Naive thymus-derived CD8-positive, alpha-beta T cell (primary cell): Measurements from ENCODE around the gene MOBP. TPM values are rescaled to one million over a fixed set of nuclear protein-coding genes. Genes with fewer than 3 reads are reported as not detected.

Experiments used
- ATAC-seq, 2 donors: fragments of 150-1000 bp; cut with Tn5 transposase in 1 of 2; sonication (Bioruptor Pico), chemical (Tn5 transposase) in 1 of 2; 1 replicate in 1 of 2; 2 replicates in 1 of 2; pipeline ENCODE4 v1.10.0; 2021; ENCODE audit warnings: mild to moderate bottlenecking in 2 of 2, moderate library complexity in 2 of 2
- POLR2A ChIA-PET: fragments of 350-600 bp; sonication (Branson Sonifier 250); formaldehyde crosslinking; loops from one replicate; lab custom pipeline; 2021; ENCODE audit warnings: antibody characterized with exemption; lab: Charles Lee
- DNase-seq, 10 donors: peaks; one replicate each; pipeline versions ENCODE4 v3.0.0 to v3.0.0-alpha.2; 2020 to 2022
- H3K27ac Mint-ChIP-seq, 10 donors: one replicate each; pipeline ENCODE4 v1.8.0; 2020 to 2022; ENCODE audit warnings: mild to moderate bottlenecking in 10 of 10, mixed read lengths in 10 of 10, moderate library complexity in 4 of 10, inconsistent platforms in 1 of 10
- H3K27me3 Mint-ChIP-seq, 5 donors: one replicate each; pipeline ENCODE4 v1.8.0; 2021 to 2022; ENCODE audit warnings: mixed read lengths in 5 of 5
- H3K36me3 Mint-ChIP-seq, 3 donors: one replicate each; pipeline ENCODE4 v1.8.0; 2020 to 2022; ENCODE audit warnings: mixed read lengths in 3 of 3, mild to moderate bottlenecking in 2 of 3, inconsistent platforms in 1 of 3
- H3K4me1 Mint-ChIP-seq, 4 donors: one replicate each; pipeline ENCODE4 v1.8.0; 2021 to 2022; ENCODE audit warnings: mixed read lengths in 4 of 4
- H3K4me3 Mint-ChIP-seq, 10 donors: one replicate each; pipeline ENCODE4 v1.8.0; 2020 to 2022; ENCODE audit warnings: mild to moderate bottlenecking in 10 of 10, mixed read lengths in 10 of 10, moderate library complexity in 6 of 10, inconsistent platforms in 1 of 10
- H3K9me3 Mint-ChIP-seq, 9 donors: one replicate each; pipeline ENCODE4 v1.8.0; 2020 to 2022; ENCODE audit warnings: mixed read lengths in 9 of 9, mild to moderate bottlenecking in 3 of 9, inconsistent platforms in 1 of 9, moderate library complexity in 1 of 9
- polyA plus RNA-seq, 3 donors: library from polyadenylated mRNA; unstranded; fragments of 300-500 nt; fragmentation: Illumina TruSeq; gene quantifications; one replicate each; pipeline ENCODE4 v1.2.3, GENCODE V29; 2021
- total RNA-seq, 8 experiments: library from RNA in 2 of 8; stranded (reverse) in 2 of 8; gene quantifications; one replicate each; pipeline ENCODE4 v1.2.3 and lab custom pipeline; 2021 to 2026

The MOBP gene
- total and polyA plus RNA-seq, 5 experiments from 2014 or later: not detected

DNA sequence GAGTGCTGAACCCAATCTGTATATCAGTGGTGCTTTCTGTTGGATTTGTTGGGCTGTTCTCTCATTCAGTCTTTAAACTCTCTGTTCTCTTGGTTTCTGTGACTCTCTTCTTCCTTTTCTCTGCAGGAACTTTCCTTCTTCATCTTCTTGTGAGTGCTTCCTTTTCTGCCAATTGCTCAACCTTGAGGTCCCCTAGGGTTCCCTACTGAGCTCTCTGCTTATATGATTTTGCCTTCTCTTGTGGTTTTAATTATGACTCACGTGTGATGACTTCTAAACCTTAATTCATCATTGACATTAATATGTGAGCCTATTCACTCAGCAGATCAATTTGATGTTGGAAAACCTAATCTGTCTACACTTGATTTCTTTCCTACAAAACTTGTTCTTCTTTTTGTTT, 39.4 kb downstream of the MOBP start:
- ATAC-seq (no peak), DNase-seq (no peak)
- Mint-ChIP-seq H3K36me3 (peaks cover 0 to 7% (median 0%) of the 10 kb centered on the region in 3 donors), H3K4me3 (no peak overlapping the region), H3K9me3 (no peaks in the 10 kb centered on the region), H3K4me1 (peaks cover 0 to 6% (median 2%) of the 10 kb centered on the region in 4 donors), H3K27me3 (peaks cover 8 to 19% (median 16%) of the 10 kb centered on the region in 5 donors), H3K27ac (no peak overlapping the region)
- POLR2A ChIA-PET: no interaction called here

DNA sequence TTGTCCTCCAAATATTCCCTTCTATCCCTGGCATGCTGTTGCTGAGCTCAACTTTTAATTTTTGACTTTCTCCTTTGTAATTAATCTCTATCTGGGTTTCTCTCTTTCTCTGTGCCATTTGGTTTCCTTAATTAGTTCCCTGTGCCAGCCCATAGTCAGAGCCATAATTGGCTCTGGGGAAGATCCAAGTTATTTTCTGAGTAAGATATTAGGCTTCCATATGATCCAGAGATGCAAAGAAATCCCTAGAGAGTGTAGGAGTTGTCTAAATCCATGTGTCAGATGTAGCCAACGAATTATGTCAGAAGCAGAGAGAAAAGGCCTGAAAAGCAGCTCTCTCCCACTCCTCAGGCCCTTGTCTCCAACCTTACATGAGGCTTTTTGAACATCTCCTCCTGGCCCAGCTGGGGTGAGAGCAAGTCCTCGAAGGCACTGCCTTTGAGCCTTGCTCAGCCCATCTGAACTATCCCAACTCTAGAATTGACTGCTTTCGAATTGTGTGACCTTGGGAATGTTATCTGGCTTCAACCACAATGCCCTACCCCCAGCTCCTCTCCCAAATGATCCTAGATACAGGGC, 46.4 kb downstream of the MOBP start:
- Mint-ChIP-seq H3K27me3 (peaks cover 0 to 11% (median 6%) of the 10 kb centered on the region in 5 donors), H3K36me3 (no peaks in the 10 kb centered on the region), H3K4me1 (no peaks in the 10 kb centered on the region), H3K9me3 (no peaks in the 10 kb centered on the region), H3K27ac (no peak overlapping the region), H3K4me3 (no peak overlapping the region)
- DNase-seq (no peak), ATAC-seq (no peak)
- POLR2A ChIA-PET: no interaction called here

- DNase-seq (no peak), ATAC-seq (no peak)
- Mint-ChIP-seq H3K27me3 (peaks cover 8 to 16% (median 15%) of the 10 kb centered on the region in 5 donors), H3K4me3 (no peak overlapping the region), H3K36me3 (no peaks in the 10 kb centered on the region), H3K4me1 (peaks cover 0 to 2% (median under 1%) of the 10 kb centered on the region in 4 donors), H3K9me3 (no peaks in the 10 kb centered on the region), H3K27ac (no peak overlapping the region)
- POLR2A ChIA-PET: no interaction called here
These were observed 48.4 kb downstream of the MOBP start for GRCh38 chr3:39515681-39516441.

DNA sequence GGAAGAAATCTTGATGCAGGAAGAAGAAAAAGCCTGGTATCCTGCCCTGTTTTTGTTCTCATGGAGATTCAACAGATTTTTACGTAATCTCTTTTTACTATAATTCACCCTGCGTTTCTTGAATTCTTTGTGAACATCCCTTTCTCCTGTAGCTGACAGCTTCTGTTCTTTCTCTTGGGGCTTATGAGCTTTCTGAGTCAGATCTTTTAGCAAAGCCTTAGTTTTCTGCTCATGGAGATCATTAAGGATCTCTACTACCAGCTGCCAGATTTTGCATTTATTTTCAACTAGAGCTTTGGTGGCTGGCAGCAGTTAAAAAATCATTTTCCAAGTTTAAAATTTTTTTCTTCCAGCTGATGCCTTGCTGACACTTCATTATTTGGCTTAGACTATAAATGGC, 51.6 kb downstream of the MOBP start:
- H3K27me3 Mint-ChIP-seq: peaks cover 10 to 23% (median 15%) of the 10 kb centered on the region in 5 donors
- H3K36me3 Mint-ChIP-seq: peaks cover 0 to 2% (median 2%) of the 10 kb centered on the region in 3 donors
- peaks cover 0 to 2% (median under 1%) of the 10 kb centered on the region in 4 donors for H3K4me1 Mint-ChIP-seq
- H3K9me3 Mint-ChIP-seq: peaks cover 0 to 7% (median under 1%) of the 10 kb centered on the region in 9 donors
- DNase-seq (no peak), ATAC-seq (no peak)
- POLR2A ChIA-PET: no interaction called here
- H3K4me3 Mint-ChIP-seq: no peak overlapping the region
- no peak overlapping the region for H3K27ac Mint-ChIP-seq

- no peak overlapping the region for H3K27ac Mint-ChIP-seq
- peaks cover 0 to 13% (median 6%) of the 10 kb centered on the region in 9 donors for H3K9me3 Mint-ChIP-seq
- peaks cover 10 to 23% (median 15%) of the 10 kb centered on the region in 5 donors for H3K27me3 Mint-ChIP-seq
- ATAC-seq (no peak), DNase-seq (no peak)
- peaks cover 0 to 2% (median under 1%) of the 10 kb centered on the region in 4 donors for H3K4me1 Mint-ChIP-seq
- H3K36me3 Mint-ChIP-seq: peaks cover 0 to 7% (median 4%) of the 10 kb centered on the region in 3 donors
- H3K4me3 Mint-ChIP-seq: no peak overlapping the region
- POLR2A ChIA-PET: no interaction called here
These were observed 52.2 kb downstream of the MOBP start for GRCh38 chr3:39519554-39520288.

DNA sequence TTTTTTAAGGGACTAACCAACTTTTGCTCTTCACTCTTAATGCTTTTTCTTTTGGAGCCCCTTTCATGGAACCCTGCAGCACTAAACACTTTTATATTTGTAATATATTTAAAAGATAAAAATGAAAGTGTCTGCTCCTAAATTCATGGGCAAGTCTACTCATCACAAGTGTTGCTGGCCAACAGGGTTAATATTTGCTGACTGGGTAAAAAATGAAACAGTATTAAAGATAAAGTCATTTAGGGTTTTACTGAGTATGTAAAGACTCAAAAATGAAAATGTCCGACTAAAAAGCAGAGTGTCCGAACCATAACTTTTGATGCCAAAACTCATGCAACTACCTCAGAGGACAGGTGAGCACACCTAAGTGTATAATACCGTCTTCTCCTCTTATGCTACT, 54.0 kb downstream of the MOBP start:
- Mint-ChIP-seq H3K9me3 (peaks cover 0 to 21% (median 10%) of the 10 kb centered on the region in 9 donors), H3K27ac (no peak overlapping the region), H3K4me3 (no peak overlapping the region), H3K36me3 (peaks cover 0 to 13% (median 4%) of the 10 kb centered on the region in 3 donors), H3K27me3 (peaks cover 12 to 18% (median 14%) of the 10 kb centered on the region in 5 donors), H3K4me1 (peaks cover 0 to 2% (median under 1%) of the 10 kb centered on the region in 4 donors)
- no peak for ATAC-seq
- POLR2A ChIA-PET: no interaction called here
- DNase-seq: no peak

DNA sequence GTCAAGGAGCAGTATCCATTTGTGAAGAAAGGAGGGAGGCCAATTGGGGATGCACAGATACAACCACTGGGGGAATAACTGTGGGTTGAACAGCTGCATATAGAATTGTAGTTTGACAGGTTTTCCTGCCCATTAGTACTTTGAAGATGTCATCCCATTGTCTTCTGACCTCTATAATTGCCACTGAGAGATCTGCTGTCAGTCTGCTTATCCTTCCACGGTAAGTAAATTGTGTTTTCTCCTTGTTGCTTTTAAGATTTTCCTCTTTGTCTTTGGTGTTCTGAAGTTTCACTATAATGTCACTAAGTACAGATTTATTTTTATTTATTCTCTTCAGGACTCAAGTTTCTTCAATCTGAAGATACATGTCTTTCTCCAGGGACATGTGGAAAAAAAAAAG, 56.6 kb downstream of the MOBP start:
- POLR2A ChIA-PET: no interaction called here
- H3K27ac Mint-ChIP-seq: no peak overlapping the region
- peaks cover 0 to 21% (median 10%) of the 10 kb centered on the region in 9 donors for H3K9me3 Mint-ChIP-seq
- ATAC-seq (no peak), DNase-seq (no peak)
- peaks cover 0 to 2% (median under 1%) of the 10 kb centered on the region in 4 donors for H3K4me1 Mint-ChIP-seq
- peaks cover 0 to 13% (median 4%) of the 10 kb centered on the region in 3 donors for H3K36me3 Mint-ChIP-seq
- H3K27me3 Mint-ChIP-seq: peaks cover 15 to 25% (median 21%) of the 10 kb centered on the region in 5 donors
- no peak overlapping the region for H3K4me3 Mint-ChIP-seq

DNA sequence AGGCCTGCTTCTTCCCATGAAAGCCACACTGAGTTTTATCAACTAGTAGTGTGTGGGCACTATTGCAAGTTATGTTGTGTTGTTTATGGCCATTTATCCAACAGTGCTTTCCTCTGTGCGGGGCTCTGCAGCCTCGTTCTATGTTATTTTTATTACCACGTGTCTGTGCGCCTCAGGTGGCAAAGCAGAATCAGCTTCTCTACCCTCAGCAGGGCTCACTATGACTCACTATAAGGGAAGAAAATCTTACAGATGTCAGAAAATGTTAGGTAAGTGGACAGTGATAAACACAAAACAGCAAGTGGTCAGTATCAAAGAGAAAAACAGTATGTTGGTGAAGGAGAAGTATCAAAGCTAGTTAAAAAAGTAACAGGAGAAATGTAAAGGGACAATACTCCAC, 61.4 kb downstream of the MOBP start:
- H3K27ac Mint-ChIP-seq: no peak overlapping the region
- H3K4me3 Mint-ChIP-seq: no peak overlapping the region
- peaks cover 0 to 13% (median 3%) of the 10 kb centered on the region in 3 donors for H3K36me3 Mint-ChIP-seq
- peaks cover 0 to 20% (median 6%) of the 10 kb centered on the region in 9 donors for H3K9me3 Mint-ChIP-seq
- POLR2A ChIA-PET: no interaction called here
- DNase-seq (no peak), ATAC-seq (no peak)
- peaks cover 11 to 29% (median 15%) of the 10 kb centered on the region in 5 donors for H3K27me3 Mint-ChIP-seq
- H3K4me1 Mint-ChIP-seq: no peaks in the 10 kb centered on the region

DNA sequence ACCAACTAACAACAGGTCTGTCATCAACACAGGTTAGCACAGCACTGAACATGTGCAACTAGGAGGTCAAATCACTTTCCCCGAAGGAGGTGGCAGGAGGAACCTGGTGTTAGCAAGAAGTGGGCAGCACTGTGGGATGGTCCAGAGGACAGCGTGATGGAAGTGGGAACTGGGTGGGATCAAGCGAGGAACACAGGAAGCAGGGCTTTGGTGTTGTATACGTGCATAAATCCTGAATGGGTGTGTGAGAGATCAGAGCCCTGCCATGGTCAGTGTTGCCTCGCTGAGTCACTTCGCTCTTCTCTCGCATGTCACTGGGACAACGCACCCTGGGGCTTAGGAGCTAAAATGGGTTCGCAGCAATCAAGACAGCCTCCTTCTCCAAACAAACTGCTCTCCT, 62.1 kb downstream of the MOBP start:
- POLR2A ChIA-PET: no interaction called here
- H3K36me3 Mint-ChIP-seq: peaks cover 0 to 6% (median 0%) of the 10 kb centered on the region in 3 donors
- H3K9me3 Mint-ChIP-seq: peaks cover 0 to 13% (median under 1%) of the 10 kb centered on the region in 9 donors
- no peak overlapping the region for H3K4me3 Mint-ChIP-seq
- H3K27me3 Mint-ChIP-seq: peaks cover 11 to 29% (median 13%) of the 10 kb centered on the region in 5 donors
- no peak for ATAC-seq
- no peak for DNase-seq
- H3K27ac Mint-ChIP-seq: no peak overlapping the region
- H3K4me1 Mint-ChIP-seq: no peaks in the 10 kb centered on the region

DNA sequence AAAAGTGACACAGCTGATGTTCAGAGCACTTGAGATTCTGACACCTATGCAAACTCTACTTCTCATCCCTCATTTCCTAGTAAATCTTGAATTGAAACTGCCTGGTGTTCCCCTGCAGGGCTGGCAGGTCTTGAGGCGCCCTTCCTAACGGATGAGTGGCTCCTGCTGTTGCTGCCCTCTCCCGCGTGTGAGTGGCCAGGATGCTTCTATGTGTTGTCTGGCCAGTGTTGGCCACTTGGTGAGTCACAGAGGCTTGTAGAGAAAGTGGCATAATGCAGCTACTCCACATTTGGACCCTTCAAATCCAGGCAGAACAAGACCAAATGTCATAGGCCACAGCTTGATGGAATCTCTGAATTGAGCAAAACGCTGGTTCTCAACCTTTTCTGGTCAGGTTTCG, 63.6 kb downstream of the MOBP start:
- DNase-seq (no peak), ATAC-seq (no peak)
- no peaks in the 10 kb centered on the region for H3K4me1 Mint-ChIP-seq
- no peaks in the 10 kb centered on the region for H3K36me3 Mint-ChIP-seq
- H3K27ac Mint-ChIP-seq: no peak overlapping the region
- H3K4me3 Mint-ChIP-seq: no peak overlapping the region
- H3K27me3 Mint-ChIP-seq: peaks cover 9 to 33% (median 19%) of the 10 kb centered on the region in 5 donors
- POLR2A ChIA-PET: no interaction called here
- H3K9me3 Mint-ChIP-seq: no peaks in the 10 kb centered on the region

GRCh38 chr3:39531665-39532064, 64.2 kb downstream of the MOBP start:
- peaks cover 9 to 33% (median 20%) of the 10 kb centered on the region in 5 donors for H3K27me3 Mint-ChIP-seq
- POLR2A ChIA-PET: no interaction called here
- no peak for ATAC-seq
- H3K4me1 Mint-ChIP-seq: no peaks in the 10 kb centered on the region
- H3K4me3 Mint-ChIP-seq: no peak overlapping the region
- H3K9me3 Mint-ChIP-seq: no peaks in the 10 kb centered on the region
- DNase-seq: no peak
- no peak overlapping the region for H3K27ac Mint-ChIP-seq
- no peaks in the 10 kb centered on the region for H3K36me3 Mint-ChIP-seq

DNA sequence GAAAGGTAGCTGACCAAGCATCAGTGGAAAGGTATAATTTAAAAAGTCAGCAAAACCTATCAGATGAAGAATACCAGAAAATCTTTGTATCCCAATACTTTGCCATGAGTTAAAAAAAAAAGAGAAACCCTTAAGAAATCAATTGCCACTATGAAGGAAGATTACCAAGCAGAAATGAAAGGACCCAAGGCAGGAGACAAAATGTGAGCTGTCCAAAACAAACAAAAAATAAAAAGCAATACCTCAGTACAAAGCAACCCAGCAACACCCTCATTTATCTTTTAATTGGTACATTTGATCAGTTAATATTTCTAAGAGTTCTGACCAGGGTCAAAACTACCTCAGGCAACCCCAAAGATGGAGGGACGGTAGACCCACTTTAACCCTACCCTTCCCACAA, 65.3 kb downstream of the MOBP start:
- no peak for DNase-seq
- Mint-ChIP-seq H3K27ac (no peak overlapping the region), H3K27me3 (peaks cover 7 to 31% (median 16%) of the 10 kb centered on the region in 5 donors), H3K36me3 (no peaks in the 10 kb centered on the region), H3K4me1 (no peaks in the 10 kb centered on the region), H3K4me3 (no peak overlapping the region), H3K9me3 (no peaks in the 10 kb centered on the region)
- ATAC-seq: no peak
- POLR2A ChIA-PET: no interaction called here

- POLR2A ChIA-PET: no interaction called here
- DNase-seq: no peak
- no peaks in the 10 kb centered on the region for H3K4me1 Mint-ChIP-seq
- ATAC-seq: no peak
- H3K4me3 Mint-ChIP-seq: no peak overlapping the region
- H3K27me3 Mint-ChIP-seq: peaks cover 6 to 28% (median 17%) of the 10 kb centered on the region in 5 donors
- no peaks in the 10 kb centered on the region for H3K36me3 Mint-ChIP-seq
- no peaks in the 10 kb centered on the region for H3K9me3 Mint-ChIP-seq
- no peak overlapping the region for H3K27ac Mint-ChIP-seq
These were observed 65.7 kb downstream of the MOBP start for GRCh38 chr3:39533226-39533625.
